Stimulated activated CD4-positive, alpha-beta T cell treated with anti-CD3 and anti-CD28 coated beads, Interleukin-1b, Interleukin-23, amount 100 ng/mL, for 4 hours (primary cell): ENCODE results near the gene PPP1R12A.

ENCODE experiments used
- DNase-seq, 2 donors: peaks; one replicate each; pipeline ENCODE4 v3.0.0-alpha.2; 2020; ENCODE audit warnings: low read depth in 2 of 2

Gene PPP1R12A

DNA sequence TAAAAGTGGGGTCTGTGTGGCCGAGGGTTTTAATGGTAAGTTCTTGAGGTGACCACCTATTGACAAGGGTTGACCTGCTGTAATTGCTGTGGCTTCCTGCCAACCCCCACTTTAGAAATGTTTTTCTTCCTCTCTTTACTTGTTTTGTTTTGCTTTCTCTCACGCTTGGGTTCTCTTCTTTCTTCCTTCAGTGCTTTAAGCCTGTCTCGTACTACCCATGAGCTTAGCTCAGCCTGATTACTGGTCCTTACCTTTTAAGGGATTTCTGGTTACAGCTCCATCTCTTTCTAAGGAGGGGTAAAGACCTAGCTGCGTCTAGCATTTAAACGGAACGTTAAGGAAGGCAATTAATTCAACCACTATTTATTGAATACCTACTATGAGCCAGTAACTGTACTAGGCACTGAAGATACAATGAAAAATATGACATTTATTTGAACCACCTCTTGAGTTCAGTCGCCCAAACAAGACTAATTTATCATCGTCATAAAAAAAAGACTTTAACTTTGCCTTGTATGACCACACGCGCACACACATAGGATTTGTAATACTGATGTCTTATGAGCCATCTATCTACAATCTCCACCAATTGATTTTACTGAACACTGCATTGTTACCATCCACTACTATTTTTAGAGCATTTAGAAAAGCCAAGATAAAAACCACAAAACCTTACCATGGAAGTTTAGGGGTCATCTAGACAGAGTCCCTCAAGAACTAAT, 888 bp upstream of the PPP1R12A start:
- DNase-seq = no peak

DNA sequence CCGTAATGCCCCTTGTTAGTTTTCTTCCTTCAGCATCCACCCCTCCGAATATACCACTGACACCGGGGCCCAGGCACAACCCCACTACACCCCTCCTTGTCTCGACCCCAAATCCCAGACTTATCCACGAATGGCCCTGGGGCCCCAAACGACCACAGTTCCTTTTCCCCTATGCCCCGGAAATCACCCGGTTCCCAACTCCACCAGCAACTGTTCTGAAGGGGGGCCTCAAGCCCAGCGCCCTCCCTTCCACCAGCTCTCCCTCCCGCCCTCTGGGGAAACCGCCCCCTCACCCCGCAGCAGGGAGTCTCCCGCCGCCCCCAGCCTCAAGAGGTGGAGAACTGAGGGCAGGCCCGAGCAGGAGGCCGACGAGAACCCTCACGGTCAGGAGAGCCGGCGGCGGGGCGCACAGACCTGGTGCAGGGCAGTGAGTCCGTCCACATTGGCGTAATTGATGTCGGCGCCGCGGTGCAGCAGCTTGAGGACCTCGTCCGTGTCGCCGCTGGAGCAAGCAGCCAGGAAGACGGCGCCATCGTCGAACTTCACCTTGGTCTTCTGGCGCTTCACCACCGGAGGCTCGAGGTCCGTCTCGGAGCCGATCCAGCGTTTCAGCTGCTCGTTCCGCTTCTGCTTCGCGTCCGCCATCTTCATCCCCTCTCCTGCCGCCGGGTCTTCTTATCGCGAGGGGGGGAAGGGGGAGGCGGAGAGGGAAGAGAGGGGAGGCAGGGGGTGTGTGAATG, 446 bp downstream of the PPP1R12A start:
- peak; percentile 20 to 32 for DNase-seq

GRCh38 chr12:79933532-79934264, 1.2 kb downstream of the PPP1R12A start:
- no peak for DNase-seq

DNA sequence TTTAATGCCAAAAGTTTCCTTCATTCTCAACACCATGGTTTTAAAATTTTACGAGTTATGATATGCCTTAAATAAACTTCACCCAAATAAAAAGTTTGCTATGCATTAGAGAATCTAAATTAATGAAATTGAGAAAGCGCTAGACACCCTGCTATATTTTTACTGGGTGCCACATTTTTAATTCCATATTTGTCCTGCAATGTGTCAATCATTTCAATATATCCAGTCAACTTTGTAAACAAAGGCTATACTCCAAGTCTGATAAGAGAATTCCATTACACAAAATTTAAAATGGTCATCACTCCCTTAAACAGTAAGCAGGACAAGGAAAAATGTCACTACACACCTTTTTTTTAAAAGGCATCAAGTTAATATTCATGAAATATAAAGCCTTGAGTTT, 1.9 kb downstream of the PPP1R12A start:
- DNase-seq = no peak

GRCh38 chr12:79932357-79932756, 2.5 kb downstream of the PPP1R12A start:
- DNase-seq = no peak

DNA sequence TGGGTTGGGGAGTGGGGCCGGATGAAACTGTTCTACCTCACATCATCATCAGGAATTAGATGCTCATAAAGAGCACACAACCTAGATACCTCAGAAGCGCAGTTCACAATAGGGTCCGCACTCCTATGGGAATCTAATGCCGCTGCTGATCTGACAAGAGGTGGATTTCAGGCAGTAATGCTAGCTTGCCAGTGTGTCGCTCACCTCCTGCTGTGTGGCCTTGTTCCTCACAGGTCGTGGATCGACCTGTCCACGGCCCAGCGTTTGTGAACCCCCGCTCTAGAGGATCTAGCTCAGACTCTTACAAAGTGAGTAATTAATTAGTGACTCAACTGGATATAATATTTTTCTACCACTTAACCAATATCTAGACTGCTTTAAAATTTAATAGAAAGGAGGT, 5.8 kb downstream of the PPP1R12A start:
- no peak for DNase-seq

DNA sequence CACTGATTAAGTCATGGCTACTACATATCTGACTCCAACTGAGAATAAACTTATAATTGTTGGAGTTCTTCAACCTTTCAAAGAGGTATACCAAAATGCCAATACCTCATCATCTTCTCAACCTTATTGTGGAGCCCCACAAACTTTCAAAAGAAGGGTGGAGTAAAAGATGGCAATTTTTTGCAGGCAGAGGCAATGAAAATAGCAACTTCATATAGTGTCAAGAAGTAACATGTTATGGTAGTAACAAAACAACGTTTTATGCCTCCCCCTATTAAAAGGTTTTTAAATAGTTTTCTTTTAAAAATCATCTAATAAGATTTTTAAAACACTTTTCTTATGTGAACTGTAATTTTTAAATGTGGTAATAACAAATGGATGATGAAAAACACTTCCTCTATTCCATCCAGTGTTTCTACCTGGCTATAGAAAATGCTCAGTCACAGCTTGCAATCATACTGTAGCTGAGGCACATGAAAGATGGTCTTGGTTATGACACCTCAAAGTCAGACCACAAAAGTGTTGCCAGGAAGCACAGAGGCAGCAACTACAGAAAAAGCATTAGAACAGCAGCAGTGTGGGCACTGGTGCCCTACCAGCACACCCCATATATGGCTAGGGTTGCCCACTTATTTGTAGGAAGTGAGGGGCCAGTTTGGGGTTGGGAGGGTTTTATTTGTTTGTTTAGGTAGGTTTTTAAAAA, 7.0 kb downstream of the PPP1R12A start:
- DNase-seq = peak; percentile 3 to 21

GRCh38 chr12:79926951-79927350, 7.9 kb downstream of the PPP1R12A start:
- DNase-seq = no peak

DNA sequence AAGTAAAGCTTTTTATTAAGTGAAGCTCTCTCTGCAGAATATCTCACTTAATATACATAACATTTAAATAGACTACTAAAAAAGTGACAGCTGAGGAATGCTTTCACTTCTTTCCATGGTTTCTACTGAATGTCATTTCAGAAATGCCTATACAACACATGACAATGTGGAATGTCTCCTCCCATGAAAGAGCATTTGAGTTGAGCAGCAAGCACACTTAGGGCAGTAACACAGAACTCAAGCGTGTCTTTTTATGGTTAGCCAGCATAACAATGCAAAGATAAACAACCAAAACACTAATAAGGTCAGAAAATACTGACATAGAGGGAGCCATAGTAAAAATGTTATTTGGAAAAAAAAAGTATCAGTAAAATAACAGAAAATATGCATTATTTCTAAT, 9.4 kb downstream of the PPP1R12A start:
- DNase-seq = no peak

DNA sequence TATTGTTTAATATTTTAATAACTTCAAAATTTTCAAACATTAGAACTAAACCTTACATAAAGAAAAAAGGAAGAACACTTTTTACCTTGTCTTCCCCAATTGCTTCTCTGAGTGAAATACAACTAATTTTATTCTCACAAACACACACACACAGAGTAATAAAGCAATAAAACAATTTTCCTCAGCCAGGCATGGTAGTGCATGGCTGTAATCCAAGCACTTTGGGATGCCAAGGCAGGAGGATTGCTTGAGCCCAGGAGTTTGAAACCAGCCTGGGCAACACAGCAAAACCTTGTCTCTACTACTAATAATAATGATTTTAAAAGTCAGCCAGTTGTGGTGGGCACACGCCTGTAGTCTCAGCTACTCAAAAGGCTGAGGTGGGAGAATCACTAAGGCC, 13.1 kb downstream of the PPP1R12A start:
- no peak for DNase-seq

DNA sequence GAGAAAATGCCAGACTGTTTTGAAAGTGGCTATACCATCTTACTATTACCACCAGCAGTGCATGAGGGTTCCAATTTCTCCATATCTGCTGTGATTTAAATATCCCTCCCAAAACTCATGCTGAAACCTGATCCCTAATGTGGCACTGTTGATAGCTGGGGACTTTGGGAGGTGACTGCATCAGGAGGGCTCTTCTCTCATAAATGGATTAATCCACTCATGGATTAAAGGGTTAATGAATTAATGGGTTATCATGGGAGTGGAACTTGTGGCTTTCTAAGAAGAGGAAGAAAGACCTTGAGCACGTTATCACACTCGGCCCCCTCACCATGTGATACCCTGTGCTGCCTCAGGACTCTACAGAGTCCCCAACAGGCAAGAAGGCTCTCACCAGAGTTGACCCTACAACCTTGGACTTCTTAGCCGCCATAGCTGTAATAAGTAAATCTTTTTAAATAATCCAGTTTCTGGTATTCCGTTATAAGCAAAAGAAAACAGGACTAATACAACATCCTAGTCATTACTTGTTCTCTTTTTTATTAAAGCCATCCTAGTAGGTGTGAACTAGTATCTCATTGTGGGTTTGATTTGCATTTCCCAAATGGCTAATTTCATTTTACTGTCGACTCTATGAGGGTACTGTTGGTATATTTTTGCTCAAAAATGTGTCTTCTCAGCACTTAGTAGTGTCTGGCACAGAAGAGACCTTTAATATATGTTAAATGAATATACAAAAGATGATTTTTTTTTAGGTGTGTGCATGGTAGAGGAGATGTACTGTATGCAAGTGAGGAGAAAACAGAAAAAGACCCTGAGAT, 14.3 kb downstream of the PPP1R12A start:
- DNase-seq = no peak

DNA sequence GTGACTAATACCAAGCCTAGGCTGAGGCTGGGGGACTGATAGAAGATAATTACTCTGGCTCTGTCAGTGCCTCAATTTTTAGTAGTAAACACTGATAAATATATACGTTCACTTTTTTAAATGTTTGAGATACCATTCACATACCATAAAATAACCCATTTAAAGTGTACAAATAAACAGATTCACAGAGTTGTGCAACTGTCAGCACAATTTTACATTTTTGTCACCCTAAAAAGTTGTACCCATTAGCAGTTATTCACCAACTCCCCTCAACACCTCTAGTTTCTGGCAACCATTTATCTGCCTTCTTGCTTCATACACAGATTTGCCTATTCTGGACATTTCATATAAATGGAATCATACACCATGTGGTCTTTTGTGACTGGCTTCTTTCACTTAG, 15.1 kb downstream of the PPP1R12A start:
- no peak for DNase-seq

DNA sequence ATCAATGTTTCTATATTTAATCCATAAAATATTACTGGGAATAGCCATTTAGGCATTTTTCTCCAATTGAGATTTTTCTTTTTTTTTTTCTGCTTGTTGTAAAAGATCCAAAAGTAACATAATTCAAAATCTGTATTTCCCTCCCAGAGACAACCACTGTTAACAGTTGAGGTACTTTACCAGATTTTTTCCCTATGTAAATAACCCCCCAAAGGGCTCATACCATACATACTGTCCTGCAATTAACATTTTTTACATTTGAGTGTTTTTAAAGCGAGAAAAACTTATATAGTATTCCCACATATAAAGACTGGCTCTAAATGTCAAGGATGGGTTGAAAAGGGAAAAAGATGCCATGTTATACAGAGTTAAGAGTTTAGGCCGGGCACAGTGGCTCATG, 18.1 kb downstream of the PPP1R12A start:
- DNase-seq = no peak

GRCh38 chr12:79911889-79912656, 22.8 kb downstream of the PPP1R12A start:
- no peak for DNase-seq

DNA sequence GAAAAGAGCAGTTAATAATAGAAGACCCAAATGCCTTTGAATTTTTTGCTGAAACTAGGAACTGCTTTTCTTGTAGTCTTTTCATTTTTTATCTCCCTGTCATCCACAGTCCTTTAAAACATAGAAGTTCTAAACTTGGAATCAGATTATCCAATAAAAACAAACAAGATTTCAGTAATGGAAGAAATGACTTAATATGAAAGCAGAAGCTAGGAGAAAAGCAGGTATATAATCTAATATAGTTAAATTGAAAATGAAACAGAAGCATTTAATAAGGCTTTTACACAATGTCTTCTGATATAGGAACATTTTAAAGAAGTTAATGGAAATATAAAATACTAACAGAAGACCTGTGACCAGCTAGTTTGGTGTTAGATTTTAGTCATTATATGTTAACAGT, 26.5 kb downstream of the PPP1R12A start:
- no peak for DNase-seq

- no peak for DNase-seq
These were observed 33.4 kb downstream of the PPP1R12A start for GRCh38 chr12:79901506-79901905.

DNA sequence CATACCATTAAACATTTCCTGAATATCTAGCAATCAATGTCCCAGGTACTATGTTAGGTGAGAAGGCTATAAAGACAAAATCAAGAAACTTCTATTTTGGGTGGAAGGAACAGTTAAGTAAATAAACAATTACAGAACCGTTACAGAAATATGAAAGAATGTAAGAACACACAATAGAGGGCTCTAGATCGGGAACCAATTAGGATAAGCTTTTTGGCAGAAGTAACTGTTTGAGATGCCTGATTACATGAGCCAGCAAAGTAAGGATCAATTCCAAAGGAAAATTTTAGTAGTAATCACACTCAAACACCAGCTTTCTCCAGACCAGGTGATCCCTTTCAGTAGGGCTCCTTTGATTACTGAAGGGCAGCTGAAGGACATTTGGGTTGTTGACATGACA, 33.9 kb downstream of the PPP1R12A start:
- DNase-seq = no peak

DNA sequence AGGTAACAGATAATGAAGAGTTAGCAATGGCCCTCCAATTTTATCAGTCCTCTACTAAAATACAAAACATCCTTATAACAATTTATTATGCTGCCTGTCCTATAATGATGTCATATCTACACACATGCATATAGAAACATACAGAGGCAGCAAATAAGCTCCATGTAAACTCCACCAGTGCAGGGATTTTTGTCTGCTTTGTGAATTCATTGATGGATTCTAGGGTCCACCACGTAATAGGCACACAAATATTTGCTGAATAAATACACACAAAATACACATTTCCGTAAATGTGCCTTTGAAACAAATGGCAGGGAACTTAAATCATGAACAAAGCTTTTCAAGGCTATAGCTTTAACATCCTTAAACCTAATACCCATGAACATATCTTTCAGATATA, 34.7 kb downstream of the PPP1R12A start:
- no peak for DNase-seq

GRCh38 chr12:79897617-79898016, 37.3 kb downstream of the PPP1R12A start:
- DNase-seq = no peak

GRCh38 chr12:79895804-79896203, 39.1 kb downstream of the PPP1R12A start:
- no peak for DNase-seq

DNA sequence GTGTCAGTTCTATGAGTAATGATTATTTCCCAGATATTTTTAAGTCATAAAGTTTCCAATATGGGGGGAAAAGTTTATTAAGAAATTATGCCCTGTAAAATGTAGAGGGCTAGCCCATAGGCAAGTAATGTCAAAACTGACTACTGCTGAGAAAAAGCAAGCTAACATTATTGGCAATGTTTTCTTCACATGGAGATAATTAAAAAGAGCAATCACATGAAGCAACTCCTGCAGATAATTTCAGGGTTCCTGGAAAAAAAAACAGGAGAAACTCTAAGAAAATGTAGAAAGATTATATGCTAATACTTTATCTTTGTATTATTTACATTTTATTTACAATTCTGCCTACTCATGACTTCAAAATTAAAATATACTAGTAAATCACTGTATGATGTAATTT, 39.8 kb downstream of the PPP1R12A start:
- DNase-seq = no peak
